CD4-positive, CD25-positive, alpha-beta regulatory T cell (primary cell): ENCODE results near the gene ZNF750. TPM values are rescaled to one million over a fixed set of nuclear protein-coding genes. Genes with fewer than 3 reads are reported as not detected.

Experiments
- ATAC-seq, 2 donors: fragments of 150-1000 bp; cut with Tn5 transposase; one replicate each; pipeline ENCODE4 v1.10.0; 2021; ENCODE audit warnings: low read depth in 2 of 2, moderate number of reproducible peaks in 2 of 2, moderate library complexity in 1 of 2
- DNase-seq, 3 donors: peaks; one replicate each; pipeline versions ENCODE4 v3.0.0 to v3.0.0-alpha.2; 2012 to 2022; ENCODE audit warnings: mixed read lengths in 1 of 3
- H3K27ac ChIP-seq: one replicate; pipeline ENCODE4 v1.7.0; 2013; ENCODE audit warnings: mild to moderate bottlenecking, low read length; ENCODE audit not compliant: insufficient read depth, poor library complexity, severe bottlenecking
- H3K27me3 ChIP-seq: one replicate; pipeline ENCODE4 v1.7.0; 2013; ENCODE audit warnings: low read length; ENCODE audit not compliant: control insufficient read depth, insufficient read depth
- H3K36me3 ChIP-seq: one replicate; pipeline ENCODE4 v1.7.0; 2013; ENCODE audit warnings: mild to moderate bottlenecking, low read length, moderate library complexity; ENCODE audit not compliant: control insufficient read depth, insufficient read depth
- H3K4me1 ChIP-seq: 2 replicates; pipeline ENCODE4 v1.7.0; 2013; ENCODE audit warnings: mild to moderate bottlenecking, low read length; ENCODE audit not compliant: insufficient read depth, control insufficient read depth, poor library complexity, severe bottlenecking
- H3K4me3 ChIP-seq: one replicate; pipeline ENCODE4 v1.7.0; 2013; ENCODE audit warnings: low read depth, mild to moderate bottlenecking, low read length, moderate library complexity
- H3K9me3 ChIP-seq, 2 experiments: 1 replicate in 1 of 2; 2 replicates in 1 of 2; pipeline ENCODE4 v1.7.0; 2013; ENCODE audit warnings: low read length in 2 of 2, mild to moderate bottlenecking in 1 of 2, moderate library complexity in 1 of 2; ENCODE audit not compliant: control insufficient read depth in 2 of 2
- H3K27ac Mint-ChIP-seq, 3 donors: one replicate each; pipeline ENCODE4 v1.8.0; 2020 to 2022; ENCODE audit warnings: mild to moderate bottlenecking in 3 of 3, mixed read lengths in 3 of 3, moderate library complexity in 2 of 3
- H3K27me3 Mint-ChIP-seq: one replicate; pipeline ENCODE4 v1.8.0; 2022; ENCODE audit warnings: mild to moderate bottlenecking, mixed read lengths
- H3K36me3 Mint-ChIP-seq: one replicate; pipeline ENCODE4 v1.8.0; 2020; ENCODE audit warnings: mixed read lengths
- H3K4me1 Mint-ChIP-seq, 4 donors: one replicate each; pipeline ENCODE4 v1.8.0; 2020 to 2022; ENCODE audit warnings: mixed read lengths in 4 of 4, mild to moderate bottlenecking in 1 of 4
- H3K4me3 Mint-ChIP-seq, 4 donors: one replicate each; pipeline ENCODE4 v1.8.0; 2020 to 2022; ENCODE audit warnings: mild to moderate bottlenecking in 4 of 4, mixed read lengths in 4 of 4, moderate library complexity in 3 of 4
- H3K9me3 Mint-ChIP-seq, 7 donors: one replicate each; pipeline ENCODE4 v1.8.0; 2020 to 2022; ENCODE audit warnings: mixed read lengths in 7 of 7, mild to moderate bottlenecking in 3 of 7, moderate library complexity in 2 of 7
- polyA plus RNA-seq, 4 donors: library from polyadenylated mRNA; unstranded; fragments of 300-500 nt; fragmentation: Illumina TruSeq; gene quantifications; one replicate each; pipeline ENCODE4 v1.2.3, GENCODE V29; 2021
- total RNA-seq: library from RNA; stranded (reverse); gene quantifications from one replicate; pipeline ENCODE4 v1.2.3, GENCODE V29; 2022

ZNF750 gene
- total and polyA plus RNA-seq, 5 donors from 2014 or later: 0.07 TPM; not detected in 4

- H3K36me3 ChIP-seq: peaks cover 11% of the 10 kb centered on the region
Observed at GRCh38 chr17:82826211-82826610, 13.6 kb downstream of the ZNF750 start.

GRCh38 chr17:82825540-82826124 is 14.2 kb downstream of the ZNF750 start:
- H3K4me1 Mint-ChIP-seq: peaks cover 0 to under 1% (median 0%) of the 10 kb centered on the region in 4 donors
- H3K36me3 ChIP-seq: peaks cover 12% of the 10 kb centered on the region
- DNase-seq (no peak), ATAC-seq (no peak)
- no peaks in the 10 kb centered on the region for H3K27me3 Mint-ChIP-seq
- H3K4me3 Mint-ChIP-seq: no peak overlapping the region
- no peak overlapping the region for H3K27ac Mint-ChIP-seq
- H3K9me3 Mint-ChIP-seq: peaks cover 0 to 1% (median 0%) of the 10 kb centered on the region in 7 donors
- H3K9me3 ChIP-seq: no peaks in the 10 kb centered on the region
- no peaks in the 10 kb centered on the region for H3K4me1 ChIP-seq
- peaks cover 38% of the 10 kb centered on the region for H3K36me3 Mint-ChIP-seq
- no peak overlapping the region for H3K27ac ChIP-seq
- H3K27me3 ChIP-seq: no peaks in the 10 kb centered on the region
- no peak overlapping the region for H3K4me3 ChIP-seq

More at GRCh38 chr17:82826211-82826610, 13.6 kb downstream of the ZNF750 start:
- H3K4me1 Mint-ChIP-seq: no peaks in the 10 kb centered on the region
- no peak overlapping the region for H3K4me3 ChIP-seq
- DNase-seq (no peak), ATAC-seq (no peak)
- no peaks in the 10 kb centered on the region for H3K27me3 ChIP-seq
- H3K27me3 Mint-ChIP-seq: no peaks in the 10 kb centered on the region
- peaks cover 0 to 1% (median 0%) of the 10 kb centered on the region in 7 donors for H3K9me3 Mint-ChIP-seq
- H3K4me3 Mint-ChIP-seq: no peak overlapping the region
- H3K27ac ChIP-seq: no peak overlapping the region
- H3K27ac Mint-ChIP-seq: no peak overlapping the region
- peaks cover 34% of the 10 kb centered on the region for H3K36me3 Mint-ChIP-seq
- H3K9me3 ChIP-seq: no peaks in the 10 kb centered on the region
- H3K4me1 ChIP-seq: no peaks in the 10 kb centered on the region

DNA sequence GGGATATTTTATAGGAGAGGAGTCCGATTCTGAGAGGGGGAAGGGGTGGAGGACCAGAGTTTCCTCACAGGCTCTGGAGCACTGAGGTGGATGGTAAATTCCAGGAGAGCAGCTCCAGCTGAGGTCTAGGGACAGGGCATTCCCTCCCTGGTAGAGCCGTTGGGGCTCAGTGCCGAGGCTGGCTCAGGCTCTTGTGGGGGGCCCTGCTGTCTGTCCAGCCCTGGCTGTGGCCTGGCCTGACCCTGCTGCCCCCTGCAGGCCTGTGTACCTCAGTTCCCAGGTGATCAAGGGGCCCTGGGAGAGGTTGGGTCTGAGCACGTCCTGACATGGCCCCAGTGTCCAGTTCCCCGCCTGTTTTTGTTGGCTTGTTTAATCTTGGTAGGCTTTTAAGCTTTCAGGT is 16.8 kb downstream of the ZNF750 start:
- Mint-ChIP-seq H3K36me3 (peaks cover 41% of the 10 kb centered on the region), H3K4me3 (no peak overlapping the region)

DNA sequence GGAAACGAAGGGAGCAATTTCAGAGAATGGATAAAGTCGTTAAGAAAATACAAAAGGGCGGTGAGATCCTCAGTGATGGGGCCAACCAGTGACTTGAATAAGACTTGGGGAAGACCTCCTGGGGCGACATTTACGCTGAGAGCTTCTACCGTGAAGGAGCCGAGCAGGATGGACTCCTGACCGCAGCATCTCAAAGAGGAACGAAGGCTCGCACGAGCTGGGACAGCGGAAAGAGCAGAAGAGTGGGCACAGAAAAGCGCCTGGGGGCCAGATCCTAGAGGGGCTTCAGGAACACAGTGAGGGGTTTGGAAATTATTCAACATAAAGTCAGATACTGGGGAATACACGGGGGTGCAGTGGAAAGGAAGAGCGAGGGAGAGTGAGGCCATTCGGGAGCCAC is 17.5 kb downstream of the ZNF750 start:
- H3K9me3 Mint-ChIP-seq: peaks cover 0 to 6% (median 0%) of the 10 kb centered on the region in 7 donors
- no peak for DNase-seq
- Histone ChIP-seq H3K4me1 (no peaks in the 10 kb centered on the region), H3K27ac (no peak overlapping the region), H3K9me3 (no peaks in the 10 kb centered on the region), H3K27me3 (no peaks in the 10 kb centered on the region), H3K4me3 (no peak overlapping the region), H3K36me3 (peaks cover 10% of the 10 kb centered on the region)
- H3K36me3 Mint-ChIP-seq: peaks cover 38% of the 10 kb centered on the region
- no peak overlapping the region for H3K4me3 Mint-ChIP-seq
- H3K4me1 Mint-ChIP-seq: peaks cover 0 to 5% (median 2%) of the 10 kb centered on the region in 4 donors
- no peak for ATAC-seq
- peak overlapping the region in 1 of 3 donors; percentile 27 for H3K27ac Mint-ChIP-seq
- H3K27me3 Mint-ChIP-seq: no peaks in the 10 kb centered on the region

More for the DNA sequence above, 16.8 kb downstream of the ZNF750 start:
- no peak for ATAC-seq
- no peak for DNase-seq
- Histone ChIP-seq H3K36me3 (peaks cover 12% of the 10 kb centered on the region), H3K27ac (no peak overlapping the region), H3K9me3 (no peaks in the 10 kb centered on the region), H3K27me3 (no peaks in the 10 kb centered on the region), H3K4me1 (no peaks in the 10 kb centered on the region), H3K4me3 (no peak overlapping the region)
- H3K27me3 Mint-ChIP-seq: no peaks in the 10 kb centered on the region
- peaks cover 0 to 6% (median under 1%) of the 10 kb centered on the region in 7 donors for H3K9me3 Mint-ChIP-seq
- peak overlapping the region in 1 of 3 donors; percentile 8 for H3K27ac Mint-ChIP-seq
- peaks cover 0 to 5% (median under 1%) of the 10 kb centered on the region in 4 donors for H3K4me1 Mint-ChIP-seq

DNA sequence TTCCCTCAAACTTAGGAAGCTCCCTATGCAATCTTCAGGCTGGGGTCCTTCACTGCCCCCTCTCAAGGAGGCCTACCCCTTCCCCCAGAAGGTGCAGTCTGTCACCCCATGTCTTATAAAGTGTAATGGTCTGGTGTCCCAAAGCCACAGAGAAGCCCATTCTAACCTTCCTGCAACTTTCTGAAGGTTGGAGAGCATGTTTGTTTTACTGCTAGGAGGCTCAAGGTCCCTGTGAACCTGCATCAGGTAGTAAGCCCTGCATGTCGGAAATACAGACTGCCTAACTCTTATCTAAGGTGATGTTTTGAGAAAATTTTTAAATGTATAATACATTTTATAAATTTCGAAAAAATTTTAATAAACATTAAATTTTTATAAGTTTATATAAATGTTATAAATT is 18.3 kb downstream of the ZNF750 start:
- peaks cover 0 to 6% (median 0%) of the 10 kb centered on the region in 7 donors for H3K9me3 Mint-ChIP-seq
- H3K4me1 ChIP-seq: no peaks in the 10 kb centered on the region
- H3K4me3 Mint-ChIP-seq: no peak overlapping the region
- peaks cover 0 to 5% (median 2%) of the 10 kb centered on the region in 4 donors for H3K4me1 Mint-ChIP-seq
- DNase-seq (no peak), ATAC-seq (no peak)
- H3K9me3 ChIP-seq: no peaks in the 10 kb centered on the region
- no peak overlapping the region for H3K27ac Mint-ChIP-seq
- no peaks in the 10 kb centered on the region for H3K27me3 Mint-ChIP-seq
- no peak overlapping the region for H3K4me3 ChIP-seq
- H3K36me3 Mint-ChIP-seq: peaks cover 38% of the 10 kb centered on the region
- peaks cover 10% of the 10 kb centered on the region for H3K36me3 ChIP-seq
- H3K27ac ChIP-seq: no peak overlapping the region
- H3K27me3 ChIP-seq: no peaks in the 10 kb centered on the region

DNA sequence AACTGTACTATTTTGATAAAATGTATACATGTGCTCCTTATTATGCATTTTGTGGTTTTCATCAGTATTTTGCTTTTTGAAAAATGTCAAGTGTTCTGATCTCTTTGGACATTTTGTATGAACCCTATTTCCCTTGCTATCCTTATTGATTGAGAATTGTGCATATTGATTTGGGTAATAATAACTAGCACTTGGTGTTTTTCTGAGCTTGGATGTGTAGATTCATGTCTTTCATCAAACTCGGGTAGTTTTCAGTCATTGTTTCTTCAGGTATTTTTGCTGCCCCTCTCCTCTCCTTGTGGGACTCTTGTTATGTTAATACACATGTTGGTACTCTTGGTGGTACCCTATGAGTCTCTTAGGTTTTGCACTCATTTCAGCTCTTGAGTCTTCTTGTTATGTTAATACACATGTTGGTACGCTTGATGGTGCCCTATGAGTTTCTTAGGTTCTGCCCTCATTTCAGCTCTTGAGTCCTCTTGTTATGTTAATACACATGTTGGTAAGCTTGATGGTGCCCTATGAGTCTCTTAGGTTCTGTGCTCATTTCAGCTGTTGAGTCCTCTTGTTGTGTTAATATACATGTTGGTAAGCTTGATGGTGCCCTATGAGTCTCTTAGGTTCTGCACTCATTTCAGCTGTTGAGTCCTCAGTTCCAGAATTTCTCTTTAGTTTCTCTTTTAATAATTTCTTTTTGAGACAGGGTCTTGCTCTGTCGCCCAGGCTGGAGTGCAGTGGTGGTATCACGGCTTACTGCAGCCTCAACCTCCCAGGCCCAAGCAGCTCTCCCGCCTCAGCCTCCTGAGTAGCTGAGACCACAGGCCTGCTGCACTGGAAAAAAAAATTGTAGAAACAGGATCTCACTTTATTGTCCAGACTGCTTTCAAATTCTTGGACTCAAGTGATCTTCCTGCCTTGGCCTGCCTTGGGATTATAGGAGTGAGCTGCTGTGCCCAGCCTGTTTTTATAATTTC is 19.3 kb downstream of the ZNF750 start:
- DNase-seq (no peak), ATAC-seq (no peak)
- Histone ChIP-seq H3K36me3 (peaks cover 13% of the 10 kb centered on the region), H3K9me3 (no peaks in the 10 kb centered on the region), H3K27ac (no peak overlapping the region), H3K27me3 (no peaks in the 10 kb centered on the region), H3K4me3 (no peak overlapping the region), H3K4me1 (no peaks in the 10 kb centered on the region)
- Mint-ChIP-seq H3K36me3 (peaks cover 45% of the 10 kb centered on the region), H3K27ac (peak overlapping the region in 1 of 3 donors; percentile 32), H3K27me3 (no peaks in the 10 kb centered on the region), H3K9me3 (peaks cover 0 to 6% (median 0%) of the 10 kb centered on the region in 7 donors), H3K4me3 (no peak overlapping the region), H3K4me1 (peaks cover 0 to 5% (median 4%) of the 10 kb centered on the region in 4 donors)

DNA sequence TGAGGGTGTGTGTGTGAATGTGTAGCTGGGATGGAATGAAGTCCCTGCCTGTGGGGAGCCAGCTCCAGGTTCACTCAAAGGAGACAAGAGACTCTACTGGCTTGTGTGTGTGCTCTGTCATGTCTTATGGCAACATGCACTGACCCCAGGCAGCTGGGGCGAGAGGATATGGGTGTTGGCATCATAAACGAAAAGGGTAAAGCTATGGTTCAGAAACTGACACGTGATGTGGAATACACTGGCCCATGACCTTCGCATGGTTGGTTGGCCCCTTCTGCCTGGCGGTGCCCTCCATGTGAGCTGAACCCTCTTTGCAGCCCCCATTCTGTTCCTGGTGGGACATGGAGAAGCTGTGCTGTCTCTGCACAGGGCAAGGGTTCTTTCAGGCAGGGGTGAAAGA is 21.9 kb downstream of the ZNF750 start:
- H3K4me1 Mint-ChIP-seq: peaks cover 0 to 9% (median 5%) of the 10 kb centered on the region in 4 donors
- Histone ChIP-seq H3K4me1 (no peaks in the 10 kb centered on the region), H3K9me3 (no peaks in the 10 kb centered on the region), H3K27ac (no peak overlapping the region), H3K4me3 (no peak overlapping the region), H3K36me3 (peaks cover 21% of the 10 kb centered on the region), H3K27me3 (no peaks in the 10 kb centered on the region)
- peak overlapping the region in 2 of 3 donors; percentile 47 to 60 for H3K27ac Mint-ChIP-seq
- no peak overlapping the region for H3K4me3 Mint-ChIP-seq
- no peaks in the 10 kb centered on the region for H3K27me3 Mint-ChIP-seq
- DNase-seq (no peak), ATAC-seq (no peak)
- H3K36me3 Mint-ChIP-seq: peaks cover 57% of the 10 kb centered on the region
- peaks cover 0 to 6% (median 0%) of the 10 kb centered on the region in 7 donors for H3K9me3 Mint-ChIP-seq
